ENCODE data around the gene RTN4RL1.

Gene RTN4RL1

DNA sequence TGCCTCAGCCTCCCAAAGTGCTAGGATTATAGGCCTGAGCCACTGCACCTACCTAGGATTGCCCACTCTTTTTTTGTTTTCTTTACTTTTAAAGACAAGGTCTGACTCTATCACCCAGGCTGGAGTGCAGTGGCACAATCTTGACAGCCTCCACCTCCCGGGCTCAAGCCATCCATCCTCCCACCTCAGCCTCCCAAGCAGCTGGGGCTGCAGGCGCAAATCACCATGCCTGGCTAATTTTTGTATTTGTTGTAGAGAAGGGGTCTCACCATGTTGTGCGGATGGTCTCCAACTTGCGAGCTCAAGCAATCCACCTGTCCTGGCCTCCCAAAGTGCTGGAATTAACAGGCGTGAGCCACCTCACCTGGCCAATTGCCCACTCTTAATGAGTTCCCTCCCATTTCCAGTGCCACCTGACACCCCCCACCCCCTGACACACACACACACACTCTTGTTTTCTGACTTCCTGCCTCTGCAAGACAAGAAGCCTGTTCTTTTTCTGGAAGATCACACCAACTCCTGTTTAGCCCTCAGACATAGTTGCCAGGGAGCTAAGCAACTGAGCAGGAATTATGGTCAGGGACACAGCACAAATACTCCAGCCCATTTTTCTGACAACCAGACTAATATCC is 19.2 kb upstream of the RTN4RL1 start:
- no peak for DNase-seq

DNA sequence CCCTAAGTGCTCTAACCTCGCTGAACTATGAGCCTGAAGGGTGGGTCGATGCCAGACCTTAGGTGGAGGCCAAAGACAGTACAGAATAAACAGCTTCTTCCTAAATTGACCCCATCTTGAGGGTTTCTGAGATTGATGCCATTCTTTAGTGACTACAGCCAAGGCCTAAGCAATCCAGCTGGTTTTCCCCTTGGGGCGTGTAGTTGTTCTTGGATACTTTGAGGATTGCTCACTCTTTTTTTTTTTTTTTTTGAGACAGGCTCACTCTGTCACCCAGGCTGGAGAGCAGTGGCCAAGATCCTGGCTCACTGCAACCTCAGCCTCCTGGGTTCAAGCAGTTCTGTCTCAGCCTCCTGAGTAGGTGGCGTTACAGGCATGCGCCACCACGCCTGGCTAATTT is 18.7 kb upstream of the RTN4RL1 start:
- no peak for DNase-seq

DNA sequence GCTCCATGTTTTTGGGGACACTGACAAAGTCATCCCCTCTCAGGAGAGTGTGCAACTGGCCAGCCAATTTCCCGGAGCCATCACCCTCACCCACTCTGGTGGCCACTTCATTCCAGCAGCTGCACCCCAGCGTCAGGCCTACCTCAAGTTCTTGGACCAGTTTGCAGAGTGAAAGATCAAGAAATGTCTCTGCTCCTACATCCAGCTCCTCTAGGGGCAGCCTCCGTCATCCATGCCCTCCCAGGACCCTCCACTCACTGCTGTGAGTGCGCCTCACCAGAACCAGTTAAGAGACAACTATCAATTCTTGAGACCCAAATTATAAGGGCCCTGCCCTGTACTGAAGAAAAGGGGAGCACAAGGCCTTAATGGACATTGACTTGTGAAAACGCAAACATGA is 17.8 kb upstream of the RTN4RL1 start:
- DNase-seq: no peak

DNA sequence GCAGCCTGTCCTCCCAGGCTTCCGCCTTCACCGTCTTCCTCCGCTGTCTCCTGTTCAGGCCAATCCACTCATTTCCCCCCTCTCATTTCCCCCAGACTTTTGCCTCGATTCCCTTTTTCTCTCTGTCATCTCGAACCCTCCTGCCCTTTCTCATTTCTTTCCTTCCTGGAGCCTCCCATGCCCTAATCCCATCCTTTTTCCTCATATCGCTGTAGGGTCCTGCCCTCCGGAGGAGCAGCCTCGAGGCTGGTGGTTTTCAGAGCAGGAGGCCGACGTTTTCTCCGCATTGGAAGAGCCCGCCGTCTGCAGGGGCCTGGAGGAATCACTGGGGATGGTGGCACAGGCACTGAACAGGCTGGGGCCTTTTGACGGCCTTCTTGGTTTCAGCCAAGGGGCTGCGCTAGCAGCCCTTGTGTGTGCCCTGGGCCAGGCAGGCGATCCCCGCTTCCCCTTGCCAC is 17.3 kb upstream of the RTN4RL1 start:
- DNase-seq: peak; percentile 17

DNA sequence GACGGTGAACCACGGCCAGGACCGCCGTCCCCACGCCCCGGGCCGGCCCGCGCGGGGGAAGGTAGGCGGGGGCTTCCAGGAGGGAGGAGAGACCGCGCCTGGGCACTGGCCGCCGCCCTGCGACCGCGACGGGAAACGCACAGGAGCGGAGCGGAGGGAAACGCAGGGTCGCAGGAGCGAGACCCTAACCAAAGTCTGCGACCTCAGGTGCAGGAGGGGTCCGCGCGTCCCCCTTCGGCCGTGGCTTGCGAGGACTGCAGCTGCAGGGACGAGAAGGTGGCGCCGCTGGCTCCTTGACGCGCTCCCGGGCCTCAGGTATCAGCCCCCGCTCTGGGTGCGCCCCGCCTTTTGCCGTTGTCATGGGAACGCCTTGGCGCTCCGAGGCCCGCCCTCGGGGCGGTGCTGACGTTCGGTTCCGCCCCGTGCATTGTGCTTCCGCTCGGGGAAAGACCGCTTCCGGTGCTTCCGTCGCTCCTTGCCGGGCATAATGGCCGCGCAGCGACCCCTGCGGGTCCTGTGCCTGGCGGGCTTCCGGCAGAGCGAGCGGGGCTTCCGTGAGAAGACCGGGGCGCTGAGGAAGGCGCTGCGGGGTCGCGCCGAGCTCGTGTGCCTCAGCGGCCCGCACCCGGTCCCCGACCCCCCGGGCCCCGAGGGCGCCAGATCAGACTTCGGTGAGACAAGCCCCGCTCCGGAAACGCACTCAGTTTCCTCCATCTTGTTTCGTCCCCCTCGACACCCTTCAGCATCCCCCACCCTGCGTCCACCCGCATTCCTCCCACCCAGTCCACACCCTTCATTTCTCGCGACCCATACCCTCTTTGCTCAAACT is 16.6 kb upstream of the RTN4RL1 start, which contains the start of gene OVCA2:
Gene OVCA2, plus strand, starts transcription at position 462 of the 829 bp plus-strand sequence. Its CDS starts 26 bp downstream, at position 488.
- peak; percentile 82 for DNase-seq

DNA sequence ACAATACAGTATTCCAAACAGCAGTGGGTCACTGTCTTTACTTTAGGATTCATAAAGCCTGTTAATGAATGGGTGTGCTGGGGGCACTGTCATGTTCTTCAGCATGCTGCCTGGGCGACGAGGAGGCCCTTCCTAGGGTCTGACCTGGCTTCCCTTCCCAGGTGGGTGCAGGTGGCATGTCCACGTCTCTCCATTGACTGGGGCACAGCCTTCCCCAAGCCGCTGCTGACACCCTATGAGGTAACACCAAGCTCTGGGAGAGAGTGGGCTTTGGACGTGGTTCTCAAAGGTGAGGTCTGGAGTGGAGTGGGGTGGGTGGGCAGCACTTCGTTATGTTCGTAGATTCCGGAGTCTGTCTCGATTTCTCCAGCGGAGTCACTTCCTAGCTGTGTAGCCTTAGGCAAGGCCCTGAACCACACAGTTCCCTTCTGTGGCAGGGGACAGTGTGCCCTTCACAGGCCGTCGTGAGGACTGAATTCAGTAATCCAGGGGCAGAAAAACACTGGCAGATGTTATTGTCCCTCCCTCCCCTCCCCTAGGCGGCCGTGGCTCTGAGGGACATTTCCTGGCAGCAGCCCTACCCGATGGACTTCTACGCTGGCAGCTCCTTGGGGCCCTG is 15.9 kb upstream of the RTN4RL1 start:
- no peak for DNase-seq

DNA sequence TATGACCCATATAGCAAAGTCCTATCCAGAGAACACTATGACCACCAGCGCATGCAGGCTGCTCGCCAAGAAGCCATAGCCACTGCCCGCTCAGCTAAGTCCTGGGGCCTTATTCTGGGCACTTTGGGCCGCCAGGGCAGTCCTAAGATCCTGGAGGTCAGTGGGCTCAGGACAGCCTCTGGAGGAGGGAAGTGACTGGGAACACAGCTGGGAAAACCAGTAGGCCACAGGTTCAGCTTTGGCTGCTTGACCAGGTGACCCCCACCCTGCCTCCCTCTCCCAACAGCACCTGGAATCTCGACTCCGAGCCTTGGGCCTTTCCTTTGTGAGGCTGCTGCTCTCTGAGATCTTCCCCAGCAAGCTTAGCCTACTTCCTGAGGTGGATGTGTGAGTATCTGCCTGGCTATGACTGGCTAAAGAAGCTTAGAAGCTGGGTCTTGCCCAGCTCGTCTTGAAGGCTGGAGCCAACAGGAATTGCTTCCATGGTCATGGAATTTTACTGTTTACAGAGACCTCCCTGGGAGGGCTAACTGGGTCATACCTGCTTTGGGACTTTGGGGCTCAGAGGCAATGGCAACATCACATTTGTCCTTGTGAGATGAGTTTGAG is 15.2 kb upstream of the RTN4RL1 start:
- no peak for DNase-seq

DNA sequence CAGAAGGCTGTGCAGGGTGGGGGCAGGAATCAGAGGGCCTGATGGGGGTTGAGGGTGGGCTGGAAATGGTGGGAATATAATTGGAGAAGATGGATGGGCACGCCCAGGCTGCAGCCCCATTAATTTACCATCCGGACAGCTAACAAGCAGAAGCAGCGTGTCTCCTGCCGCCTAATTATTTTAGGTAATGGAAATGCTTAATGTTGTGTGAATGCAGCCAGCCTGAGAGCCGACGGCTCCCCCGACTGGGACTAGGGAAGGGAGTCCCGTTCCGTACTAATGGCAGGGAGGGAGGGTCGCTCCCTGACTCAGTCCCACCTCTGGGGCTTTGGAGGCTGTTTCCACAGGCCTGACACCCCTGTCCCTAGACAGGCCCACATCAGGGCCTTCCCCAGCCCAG is 12.0 kb upstream of the RTN4RL1 start:
- DNase-seq: no peak

DNA sequence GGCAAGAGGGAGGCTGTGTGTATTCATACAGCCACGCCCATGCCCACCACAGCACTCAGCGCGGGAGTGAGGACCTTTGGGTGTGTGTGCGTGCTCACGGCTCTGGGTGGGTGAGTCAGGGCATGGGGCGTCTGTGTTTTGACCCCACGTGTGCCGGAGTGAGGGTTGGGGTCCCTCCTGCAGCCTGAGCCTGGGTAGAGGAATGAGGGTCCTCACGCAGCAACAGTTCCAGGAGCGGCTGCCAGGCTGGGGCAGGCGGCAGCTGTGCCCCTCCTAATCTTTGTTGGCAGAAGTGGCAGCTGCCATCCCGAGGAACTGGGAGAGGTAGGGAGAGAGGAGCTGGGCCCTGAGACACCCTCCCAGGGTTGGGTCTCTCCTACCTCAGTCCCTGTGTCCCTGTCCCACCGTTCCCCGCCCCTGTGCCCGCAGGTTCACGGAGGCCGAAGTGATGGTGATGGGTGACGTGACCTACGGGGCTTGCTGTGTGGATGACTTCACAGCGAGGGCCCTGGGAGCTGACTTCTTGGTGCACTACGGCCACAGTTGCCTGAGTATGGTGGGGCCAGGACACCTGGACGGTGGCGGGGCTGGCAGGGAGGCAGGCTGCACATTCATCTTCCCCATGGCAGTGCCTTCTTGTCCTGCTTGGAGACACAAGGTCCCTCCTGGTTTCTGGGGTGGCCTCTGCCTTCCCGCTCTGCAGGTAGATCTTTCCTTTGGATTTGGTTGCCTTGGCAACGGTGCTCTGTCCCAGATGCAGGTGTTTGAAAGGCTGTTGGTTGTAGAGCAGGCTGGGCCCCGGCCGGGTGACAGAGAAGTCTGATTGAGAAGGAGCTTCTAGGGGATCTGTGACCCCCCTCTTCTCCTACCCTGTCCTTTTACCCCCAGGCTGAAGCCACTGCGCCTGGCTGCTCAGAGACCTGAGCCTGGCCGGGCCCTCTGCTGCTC is 10.7 kb upstream of the RTN4RL1 start:
- DNase-seq: no peak

DNA sequence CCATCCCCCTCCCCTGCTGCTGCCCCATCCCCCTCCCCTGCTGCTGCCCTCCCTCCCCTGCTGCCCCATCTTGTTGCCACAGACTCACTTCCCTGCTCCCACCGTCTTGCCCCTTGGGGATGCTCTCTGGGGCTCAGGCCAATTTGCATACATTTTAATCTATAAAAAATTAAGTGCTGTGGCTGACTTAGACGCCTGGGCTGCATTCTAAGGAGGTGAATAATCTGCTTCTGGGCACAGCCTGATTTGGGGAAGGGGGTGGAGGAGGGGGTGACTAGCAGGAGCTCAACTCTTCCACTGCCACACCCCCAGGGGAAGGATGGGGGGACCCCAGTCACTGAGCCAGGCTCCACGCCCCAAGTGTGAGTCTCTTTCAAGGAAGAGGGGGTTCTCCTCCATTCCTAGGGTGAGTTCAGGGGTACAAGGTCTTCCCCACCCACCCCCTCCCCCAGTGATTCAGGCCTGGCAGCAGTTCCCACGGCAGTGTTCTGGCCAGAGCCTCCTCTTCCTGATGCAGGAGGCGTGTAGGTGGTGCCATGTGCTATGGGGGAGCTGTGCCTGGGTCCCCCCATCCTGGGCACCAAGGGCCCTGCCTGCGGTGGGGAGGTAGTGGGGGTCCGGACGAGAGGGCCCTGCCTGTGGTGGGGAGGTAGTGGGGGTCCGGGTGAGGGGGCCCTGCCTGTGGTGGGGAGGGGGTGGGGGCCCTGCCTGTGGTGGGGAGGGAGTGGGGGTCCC is 9.8 kb upstream of the RTN4RL1 start:
- DNase-seq: no peak

DNA sequence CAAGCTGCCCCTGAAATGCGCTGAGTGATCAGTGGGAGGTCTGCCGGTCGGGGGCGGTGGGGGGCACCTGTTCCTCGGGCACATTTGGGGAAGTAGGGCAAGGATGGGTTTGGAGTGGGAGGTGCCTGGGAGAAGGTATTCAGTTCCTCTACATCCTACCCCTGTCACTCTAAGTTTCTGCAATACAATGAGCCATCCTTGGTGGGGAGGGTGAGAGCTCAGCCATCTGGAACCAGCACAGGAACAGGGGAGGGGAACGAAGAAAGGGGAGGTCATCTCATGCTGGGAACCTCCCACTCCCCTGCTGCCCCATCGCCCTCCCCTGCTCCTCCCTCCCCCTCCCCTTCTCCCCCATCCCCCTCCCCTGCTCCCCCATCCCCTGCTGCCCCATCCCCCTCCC is 9.0 kb upstream of the RTN4RL1 start:
- DNase-seq: no peak

DNA sequence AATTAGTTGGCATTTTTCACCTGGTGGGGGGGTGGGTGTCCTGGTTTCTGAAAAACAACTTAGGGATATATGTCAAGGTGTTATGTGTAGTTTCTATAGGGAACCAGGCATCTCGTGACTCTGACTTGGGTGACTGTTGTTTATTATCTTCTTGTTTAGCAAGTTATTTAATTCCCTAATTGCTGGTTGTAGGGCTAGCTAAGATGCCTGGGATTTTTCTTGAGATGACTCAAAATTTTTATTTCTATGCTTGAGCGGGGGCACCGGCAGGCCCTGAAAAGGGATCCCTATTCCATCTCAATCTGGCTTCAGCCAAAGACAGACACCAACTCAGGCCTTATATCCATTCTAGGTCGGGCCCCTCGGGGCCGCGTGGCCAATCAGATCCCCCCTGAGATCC is 8.0 kb upstream of the RTN4RL1 start:
- DNase-seq: no peak

DNA sequence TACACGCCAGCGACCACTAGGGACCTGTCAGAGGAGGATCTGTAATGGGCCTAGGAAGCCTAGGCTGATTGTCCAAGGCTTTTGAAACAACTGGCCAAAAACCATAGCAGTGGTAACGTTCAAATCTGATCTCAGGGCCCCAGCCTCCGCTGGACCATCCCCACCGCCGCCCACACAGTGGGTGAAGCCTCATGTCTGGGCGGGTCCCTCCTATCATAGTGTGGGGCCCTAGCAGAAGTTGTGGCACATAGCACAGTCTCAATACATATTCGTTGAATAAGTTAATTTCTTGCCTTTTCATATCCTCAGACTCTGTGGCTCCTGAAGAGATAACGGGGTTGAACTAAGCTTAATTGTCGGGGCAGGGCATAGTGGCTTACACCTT is 5.6 kb upstream of the RTN4RL1 start:
- no peak for DNase-seq

DNA sequence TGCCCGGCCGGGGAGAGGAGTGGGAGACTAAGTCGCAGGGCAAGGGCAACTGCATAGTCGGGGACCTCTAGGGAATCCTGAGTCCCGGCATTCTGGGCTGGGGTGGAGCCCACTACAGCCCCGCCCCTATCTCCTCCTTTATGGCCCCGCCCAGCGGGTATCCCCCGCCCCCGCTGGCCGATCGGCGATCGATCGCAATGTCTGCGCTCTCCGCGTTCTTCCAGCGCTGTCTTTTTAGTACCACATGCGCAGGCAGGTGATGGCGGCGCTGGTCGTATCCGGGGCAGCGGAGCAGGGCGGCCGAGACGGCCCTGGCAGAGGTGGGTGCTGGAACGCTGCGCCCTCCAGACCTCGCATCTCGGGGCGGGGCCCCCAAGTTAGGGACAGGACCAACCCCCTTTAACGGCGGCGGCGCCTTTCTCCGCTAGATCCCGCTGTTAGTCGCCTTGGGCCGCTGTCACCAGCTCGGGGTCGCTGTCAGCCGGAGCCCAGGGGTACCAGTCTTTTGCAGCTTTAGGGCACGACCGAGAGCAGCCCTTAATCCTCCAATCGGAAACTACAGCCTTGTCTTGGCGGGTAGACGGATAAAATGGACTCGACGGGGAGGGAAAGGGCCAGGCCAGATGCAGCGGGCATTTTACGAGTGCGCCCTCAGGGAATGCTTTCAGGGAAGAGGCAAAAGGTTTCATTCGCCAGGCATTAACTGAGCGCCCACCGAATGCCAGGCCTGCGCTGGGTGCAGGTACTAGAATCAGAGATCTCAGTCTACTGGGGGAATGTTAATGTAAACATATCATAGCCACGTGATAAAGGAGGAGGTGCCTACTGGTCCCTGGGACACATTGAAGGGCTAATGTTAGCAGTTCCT is 5.0 kb upstream of the RTN4RL1 start, which contains the start of gene DPH1:
Gene DPH1, plus strand, starts transcription at position 243 of the 868 bp plus-strand sequence. Its CDS starts 17 bp downstream, at position 260.
- peak; percentile 75 for DNase-seq

DNA sequence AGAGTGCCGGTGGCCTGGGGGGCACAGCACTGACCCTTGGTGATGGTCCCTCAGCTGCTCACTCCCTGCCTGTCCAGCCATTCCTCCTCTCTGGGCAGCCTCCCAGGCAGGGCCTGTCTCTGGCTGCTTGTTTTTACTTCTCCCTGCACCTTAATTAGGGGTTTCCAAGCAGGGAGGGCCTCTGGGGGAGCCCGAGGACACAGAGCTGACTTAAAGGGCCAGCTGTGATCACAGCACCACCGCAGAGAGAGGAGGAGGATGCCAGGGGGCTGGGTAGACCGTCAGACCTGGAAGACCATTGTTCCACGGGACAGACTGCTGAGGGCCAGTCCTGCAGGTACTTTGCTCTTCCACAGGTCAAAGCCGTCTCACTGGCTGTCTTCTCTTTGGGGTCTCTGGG is 3.6 kb upstream of the RTN4RL1 start:
- no peak for DNase-seq

DNA sequence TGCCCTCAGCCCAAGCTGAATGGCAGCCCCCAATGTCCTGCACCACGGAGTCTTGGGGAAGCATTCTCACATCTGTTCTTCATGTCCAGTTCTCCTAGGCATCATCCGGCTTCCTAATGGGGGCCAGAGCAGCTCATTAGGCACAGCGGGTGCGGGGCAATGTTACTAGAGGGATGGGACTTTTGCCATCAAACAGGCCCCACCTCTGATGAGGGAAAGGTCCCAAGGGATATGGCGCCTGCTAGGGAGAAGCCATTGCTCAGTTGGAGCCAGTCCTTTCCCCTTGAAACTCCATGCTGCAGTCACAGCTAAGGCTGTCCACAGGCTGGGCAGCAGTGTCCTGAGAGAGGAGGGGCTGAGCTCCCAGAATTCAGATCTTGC is 3.1 kb upstream of the RTN4RL1 start:
- no peak for DNase-seq

DNA sequence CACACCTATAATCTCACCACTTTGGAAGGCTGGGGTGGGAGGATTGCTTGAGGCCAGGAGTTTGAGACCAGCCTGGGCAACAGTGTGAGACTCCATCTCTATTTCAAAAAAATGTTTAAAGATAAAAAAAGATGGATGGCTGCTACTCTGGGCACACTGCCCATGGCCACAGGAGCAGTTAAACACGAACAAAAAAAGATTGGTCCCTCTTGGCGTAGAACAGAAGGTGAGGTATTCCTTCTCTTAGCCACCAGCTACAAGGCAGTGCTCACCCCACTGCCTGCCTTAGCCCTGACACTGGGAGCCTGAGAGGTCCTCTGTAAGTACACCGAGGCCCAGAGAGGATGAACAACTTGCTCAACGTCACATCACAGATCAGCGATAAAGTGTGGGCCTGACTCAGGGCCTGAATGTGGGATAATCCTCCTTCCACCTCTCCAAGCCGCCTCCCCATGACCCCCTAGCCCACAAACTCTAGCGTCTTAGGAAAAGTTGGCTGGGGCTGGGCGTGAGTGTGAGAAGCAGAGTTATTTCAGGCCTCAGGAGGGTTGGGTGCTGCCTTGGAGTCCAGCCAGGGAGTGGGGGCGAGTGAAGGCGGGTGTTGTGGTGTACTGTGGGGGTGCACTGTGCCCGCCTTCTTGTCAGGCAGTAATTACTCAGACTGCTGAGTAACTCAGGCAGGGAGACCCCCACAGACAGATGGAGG is 2.5 kb upstream of the RTN4RL1 start:
- DNase-seq: no peak

DNA sequence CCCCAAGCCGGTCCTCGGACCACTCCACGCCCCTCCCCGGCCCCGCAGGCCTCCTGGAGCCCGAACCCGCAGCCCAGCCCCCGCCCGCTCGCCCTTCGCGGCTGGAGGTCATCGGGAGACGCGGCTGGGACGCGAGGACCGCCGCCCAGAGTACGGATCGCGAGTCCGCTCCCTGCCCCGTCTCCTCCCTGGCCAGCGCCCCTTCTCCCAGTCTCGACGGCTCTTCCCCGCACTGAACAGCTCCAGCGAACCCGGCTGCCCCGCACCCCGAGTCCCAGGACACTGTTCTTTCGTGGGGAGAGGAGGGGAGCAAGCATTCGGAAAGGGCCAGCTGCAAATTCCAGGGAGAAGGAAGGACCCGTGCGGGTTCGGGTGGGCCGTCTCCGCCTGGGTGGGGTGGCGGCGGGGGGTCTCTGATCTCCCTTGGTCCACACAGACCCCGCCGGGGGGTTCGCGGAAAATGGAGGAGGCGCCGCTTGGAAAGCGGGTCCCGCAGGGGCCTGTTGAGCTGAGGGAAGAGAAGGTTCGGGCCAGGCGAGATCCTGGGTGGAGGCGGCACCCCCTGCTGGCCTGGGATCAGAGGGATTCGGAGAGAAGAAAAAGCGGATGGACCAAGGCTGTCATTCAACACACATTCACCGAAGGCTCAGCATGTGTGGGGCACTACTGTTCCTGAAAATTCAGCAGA is 632 bp upstream of the RTN4RL1 start:
- peak; percentile 55 for DNase-seq

DNA sequence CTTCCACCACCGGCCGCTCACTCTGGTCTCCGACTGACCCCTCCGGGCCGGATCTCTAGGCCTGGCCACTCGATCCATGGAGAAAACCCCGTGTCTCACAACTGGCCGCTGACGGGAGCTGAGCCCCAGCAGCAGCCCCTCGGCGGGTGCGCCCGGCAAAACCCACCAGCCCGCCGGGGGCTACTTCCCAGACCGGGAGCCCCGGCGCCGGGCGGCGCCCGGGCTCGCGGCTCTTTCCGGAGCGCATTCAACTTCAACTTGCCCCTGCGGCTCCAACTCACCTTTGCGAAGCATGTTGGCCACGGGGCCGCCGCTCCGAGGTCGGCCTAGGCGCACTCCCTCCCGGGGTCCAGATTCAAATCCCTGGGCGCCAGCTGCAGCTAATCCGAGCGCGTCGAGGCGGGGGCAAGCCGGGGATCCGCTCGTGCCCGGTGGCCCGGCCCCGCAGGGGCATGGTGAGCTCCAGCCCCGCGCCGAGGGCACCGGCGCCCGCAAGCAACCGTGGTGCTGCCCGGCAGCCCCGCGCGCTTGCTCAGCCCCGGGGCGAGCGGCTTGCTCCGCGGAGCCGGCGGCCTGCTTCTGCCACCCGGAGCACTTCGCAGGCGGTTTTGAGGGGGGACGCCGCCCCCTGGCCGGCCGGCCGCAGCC is 438 bp downstream of the RTN4RL1 start:
- no peak for DNase-seq

All from NCI-H510A treated with DMSO at 0.1 percent for 48 hours (cell line).